ENCODE measurements around the gene UMODL1.

Gene UMODL1

GRCh38 chr21:42039470-42039901 lies 31.6 kb upstream of the UMODL1 start:
- no peak for DNase-seq (ENCODE audit: low read depth)
- no peak overlapping the region for H3K4me3 ChIP-seq (ENCODE audit: low read length)
- no peak for TF ChIP-seq CTCF (conservative IDR thresholded peaks at IDR 0.05; ENCODE audit: low read depth, low read length)

- no peak for TF ChIP-seq CTCF (conservative IDR thresholded peaks at IDR 0.05; ENCODE audit: low read depth, low read length)
- DNase-seq (ENCODE audit: low read depth) = no peak
- no peak overlapping the region for H3K4me3 ChIP-seq (ENCODE audit: low read length)
Observed at GRCh38 chr21:42039911-42040351, 31.2 kb upstream of the UMODL1 start.

GRCh38 chr21:42040411-42041180 lies 30.5 kb upstream of the UMODL1 start:
- peak; percentile 90 for DNase-seq (ENCODE audit: low read depth)
- H3K4me3 ChIP-seq (ENCODE audit: low read length) = no peak overlapping the region
- no peak for TF ChIP-seq CTCF (conservative IDR thresholded peaks at IDR 0.05; ENCODE audit: low read depth, low read length)

GRCh38 chr21:42041246-42041645 lies 29.9 kb upstream of the UMODL1 start:
- DNase-seq (ENCODE audit: low read depth) = no peak
- no peak overlapping the region for H3K4me3 ChIP-seq (ENCODE audit: low read length)
- TF ChIP-seq CTCF (conservative IDR thresholded peaks at IDR 0.05; ENCODE audit: low read depth, low read length) = no peak

- no peak overlapping the region for H3K4me3 ChIP-seq (ENCODE audit: low read length)
- DNase-seq (ENCODE audit: low read depth) = no peak
- no peak for TF ChIP-seq CTCF (conservative IDR thresholded peaks at IDR 0.05; ENCODE audit: low read depth, low read length)
Observed at GRCh38 chr21:42041711-42042110, 29.4 kb upstream of the UMODL1 start.

GRCh38 chr21:42042651-42043050 lies 28.5 kb upstream of the UMODL1 start:
- TF ChIP-seq CTCF (conservative IDR thresholded peaks at IDR 0.05; ENCODE audit: low read depth, low read length) = no peak
- no peak for DNase-seq (ENCODE audit: low read depth)
- H3K4me3 ChIP-seq (ENCODE audit: low read length) = no peak overlapping the region
